Thyroid gland (tissue), 4 donors: ENCODE data around the gene GAGE12D. TPM values are rescaled to one million over a fixed set of nuclear protein-coding genes. Genes with fewer than 3 reads are reported as not detected.
"Not testable (repeated sequence)": the region's sequence is repeated elsewhere in the genome, so short reads cannot be mapped to it uniquely, and the experiment has no call there.

ENCODE experiments used
- DNase-seq, 2 donors: peaks; one replicate each; pipeline ENCODE4 v3.0.0-alpha.2; 2019
- H3K27ac ChIP-seq, 3 donors: fragments of 200-600 bp; sonication (generic); 1 replicate in 2 of 3; 2 replicates in 1 of 3; pipeline ENCODE4 v1.5.1; 2016 to 2019; ENCODE audit warnings: mild to moderate bottlenecking in 1 of 3, moderate library complexity in 1 of 3
- H3K27me3 ChIP-seq: fragments of 200-600 bp; sonication (generic); one replicate; pipeline ENCODE4 v1.5.1; 2019
- H3K36me3 ChIP-seq, 2 donors: fragments of 200-600 bp; sonication (generic); one replicate each; pipeline ENCODE4 v1.5.1; 2016 to 2019
- H3K4me1 ChIP-seq, 2 donors: fragments of 200-600 bp; sonication (generic); one replicate each; pipeline ENCODE4 v1.5.1; 2017 to 2019
- H3K4me3 ChIP-seq, 3 donors: fragments of 200-600 bp; sonication (generic); replicated peaks in 1 of 3; 1 replicate in 2 of 3; 2 replicates in 1 of 3; pipeline ENCODE4 v1.5.1; 2016; ENCODE audit warnings: mild to moderate bottlenecking in 1 of 3
- H3K9me3 ChIP-seq: fragments of 200-600 bp; sonication (generic); one replicate; pipeline ENCODE4 v1.5.1; 2017
- WGBS, 2 donors: methylation state at CpG; one replicate each; pipeline ENCODE4 v1.1.5; 2017; 5-methylcytosine and 5-hydroxymethylcytosine counted together
- intact Hi-C: fragments of 100-400 bp; cut with DNase I; formaldehyde crosslinking; loops from one replicate; pipeline ENCODE4 v1.15.1; 2023
- total RNA-seq, 4 donors: library from RNA; depleted of rRNA; stranded (reverse); fragments of >200 nt; gene quantifications; one replicate each; pipeline ENCODE4 v1.2.3, GENCODE V29; 2016

Gene GAGE12D
- total RNA-seq = not detected

- H3K27me3 ChIP-seq, H3K36me3 ChIP-seq, H3K27ac ChIP-seq, H3K4me3 ChIP-seq, H3K9me3 ChIP-seq, intact Hi-C loops, H3K4me1 ChIP-seq, DNase-seq: not testable (repeated sequence)
- WGBS, 2 donors = no CpG with 5 or more reads among the region's 16 CpGs
Measured at GRCh38 chrX:49541433-49541832, at the start of gene GAGE12D. Gene GAGE12D, plus strand, starts transcription at chrX:49541733. Its CDS starts 1,155 bp downstream, at chrX:49542888.

GRCh38 chrX:49531877-49532276 is 9.7 kb upstream of the GAGE12D start, which contains the start of gene GAGE12C:
Gene GAGE12C, plus strand, starts transcription at chrX:49532177. Its CDS starts 1,155 bp downstream, at chrX:49533332.
- H3K27me3 ChIP-seq, H3K9me3 ChIP-seq, intact Hi-C loops, H3K4me1 ChIP-seq, H3K4me3 ChIP-seq, H3K27ac ChIP-seq, H3K36me3 ChIP-seq, DNase-seq: not testable (repeated sequence)
- no CpG with 5 or more reads among the region's 16 CpGs for WGBS, 2 donors

- H3K9me3 ChIP-seq, DNase-seq, H3K4me3 ChIP-seq, intact Hi-C loops, H3K27ac ChIP-seq, H3K4me1 ChIP-seq, H3K27me3 ChIP-seq, H3K36me3 ChIP-seq: not testable (repeated sequence)
- WGBS, 2 donors = no CpG with 5 or more reads among the region's 16 CpGs
Measured at GRCh38 chrX:49550989-49551388, 9.5 kb downstream of the GAGE12D start, which contains the start of gene GAGE12E. Gene GAGE12E, plus strand, starts transcription at chrX:49551289. Its CDS starts 1,155 bp downstream, at chrX:49552444.

- H3K36me3 ChIP-seq, H3K27ac ChIP-seq, H3K4me3 ChIP-seq, H3K27me3 ChIP-seq, intact Hi-C loops, DNase-seq, H3K9me3 ChIP-seq, H3K4me1 ChIP-seq: not testable (repeated sequence)
- no CpG with 5 or more reads among the region's 16 CpGs for WGBS, 2 donors
Measured at GRCh38 chrX:49560542-49560941, 19.0 kb downstream of the GAGE12D start, which contains the start of gene GAGE12F. Gene GAGE12F, plus strand, starts transcription at chrX:49560842. Its CDS starts 1,155 bp downstream, at chrX:49561997.

- H3K4me1 ChIP-seq, DNase-seq, H3K4me3 ChIP-seq, H3K36me3 ChIP-seq, H3K27me3 ChIP-seq, intact Hi-C loops, H3K27ac ChIP-seq, H3K9me3 ChIP-seq: not testable (repeated sequence)
- no CpG with 5 or more reads among the region's 11 CpGs for WGBS, 2 donors
Measured at GRCh38 chrX:49568728-49569127, 27.2 kb downstream of the GAGE12D start.

- intact Hi-C loops, H3K27ac ChIP-seq, H3K4me3 ChIP-seq, DNase-seq, H3K4me1 ChIP-seq, H3K36me3 ChIP-seq, H3K9me3 ChIP-seq, H3K27me3 ChIP-seq: not testable (repeated sequence)
- 92% methylated on average over 7 of the region's 13 CpGs; no CpG with 5 or more reads in 1 of the 2 donors for WGBS, 2 donors
Measured at GRCh38 chrX:49569152-49569551, 27.6 kb downstream of the GAGE12D start.

- H3K9me3 ChIP-seq, H3K27ac ChIP-seq, DNase-seq, H3K36me3 ChIP-seq, H3K4me3 ChIP-seq, H3K27me3 ChIP-seq, H3K4me1 ChIP-seq, intact Hi-C loops: not testable (repeated sequence)
- no CpG with 5 or more reads among the region's 16 CpGs for WGBS, 2 donors
Measured at GRCh38 chrX:49570100-49570499, 28.6 kb downstream of the GAGE12D start, which contains the start of gene GAGE12G. Gene GAGE12G, plus strand, starts transcription at chrX:49570400. Its CDS starts 1,155 bp downstream, at chrX:49571555.

GRCh38 chrX:49579649-49580048 is 38.1 kb downstream of the GAGE12D start, which contains the start of gene GAGE12H:
Gene GAGE12H, plus strand, starts transcription at chrX:49579949. Its CDS starts 1,155 bp downstream, at chrX:49581104.
- H3K4me3 ChIP-seq, H3K27me3 ChIP-seq, H3K27ac ChIP-seq, H3K4me1 ChIP-seq, H3K36me3 ChIP-seq, DNase-seq, intact Hi-C loops, H3K9me3 ChIP-seq: not testable (repeated sequence)
- WGBS, 2 donors = no CpG with 5 or more reads among the region's 16 CpGs

GRCh38 chrX:49589196-49589595 is 47.7 kb downstream of the GAGE12D start, which contains the start of gene GAGE2A:
Gene GAGE2A, plus strand, starts transcription at chrX:49589496. Its CDS starts 1,155 bp downstream, at chrX:49590651.
- H3K27me3 ChIP-seq, H3K36me3 ChIP-seq, H3K27ac ChIP-seq, H3K9me3 ChIP-seq, DNase-seq, intact Hi-C loops, H3K4me1 ChIP-seq, H3K4me3 ChIP-seq: not testable (repeated sequence)
- no CpG with 5 or more reads among the region's 16 CpGs for WGBS, 2 donors

GRCh38 chrX:49589769-49590478 is 48.4 kb downstream of the GAGE12D start:
- H3K36me3 ChIP-seq, H3K9me3 ChIP-seq, H3K4me3 ChIP-seq, H3K27me3 ChIP-seq, H3K27ac ChIP-seq, H3K4me1 ChIP-seq, intact Hi-C loops: not testable (repeated sequence)
- WGBS, 2 donors = 94 to 96% methylated on average over 24 to 32 of the region's 37 CpGs
- DNase-seq = peak in 1 of 2 donors; percentile 2

- H3K4me1 ChIP-seq, H3K27me3 ChIP-seq, H3K27ac ChIP-seq, intact Hi-C loops, H3K9me3 ChIP-seq, H3K36me3 ChIP-seq, DNase-seq, H3K4me3 ChIP-seq: not testable (repeated sequence)
- WGBS, 2 donors = 89 to 93% methylated on average over 14 to 17 of the region's 17 CpGs
Measured at GRCh38 chrX:49590488-49590887, 49.0 kb downstream of the GAGE12D start.
